Adrenal gland (tissue), 12 donors: Measurements from ENCODE around the gene EFCAB14. TPM values are rescaled to one million over a fixed set of nuclear protein-coding genes. Genes with fewer than 3 reads are reported as not detected.
"Not testable (repeated sequence)": the region's sequence is repeated elsewhere in the genome, so short reads cannot be mapped to it uniquely, and the experiment has no call there.

Experiments used
- DNase-seq, 7 donors: peaks; one replicate each; pipeline ENCODE4 v3.0.0-alpha.2; 2019 to 2020
- H3K27ac ChIP-seq, 5 donors: fragments of 200-600 bp; sonication (generic) in 4 of 5; 1 replicate in 3 of 5; 2 replicates in 2 of 5; pipeline versions ENCODE4 v1.5.1 to v1.8.0; 2016 to 2020; ENCODE audit warnings: mild to moderate bottlenecking in 1 of 5
- H3K27me3 ChIP-seq: fragments of 200-600 bp; 2 replicates; pipeline ENCODE4 v1.8.0; 2021
- H3K36me3 ChIP-seq, 2 donors: fragments of 200-600 bp; replicated peaks in 1 of 2; 1 replicate in 1 of 2; 2 replicates in 1 of 2; pipeline versions ENCODE4 v1.5.1 to v1.8.0; 2018 to 2022
- H3K4me1 ChIP-seq, 2 donors: fragments of 200-600 bp; replicated peaks in 1 of 2; 1 replicate in 1 of 2; 2 replicates in 1 of 2; pipeline versions ENCODE4 v1.5.1 to v1.8.0; 2018 to 2021
- H3K4me3 ChIP-seq, 4 donors: fragments of 200-600 bp; sonication (generic) in 3 of 4; one replicate each; pipeline ENCODE4 v1.5.1; 2016 to 2018
- H3K9me3 ChIP-seq, 3 donors: fragments of 200-600 bp; sonication (generic) in 1 of 3; replicated peaks in 1 of 3; 1 replicate in 2 of 3; 2 replicates in 1 of 3; pipeline versions ENCODE4 v1.5.1 to v1.8.0; 2016 to 2021
- POLR2A ChIP-seq, 2 donors: fragments of 450-650 bp; IDR thresholded peaks; one replicate each; pipeline ENCODE4 v1.6.1; 2017; ENCODE audit warnings: antibody characterized with exemption in 2 of 2, mild to moderate bottlenecking in 2 of 2, moderate library complexity in 1 of 2
- WGBS, 4 donors: extraction: QIAGEN DNeasy Blood & Tissue Kit in 2 of 4; methylation state at CpG; one replicate each; pipeline versions ENCODE4 v1.1.5 to v1.1.7; 2013 to 2017; 5-methylcytosine and 5-hydroxymethylcytosine counted together
- intact Hi-C, 2 donors: fragments of 100-400 bp; cut with DNase I; formaldehyde crosslinking; loops; one replicate each; pipeline versions ENCODE4 v1.14.1 to v1.15.0; 2022 to 2023
- polyA plus RNA-seq, 3 donors: library from polyadenylated mRNA; stranded (reverse); fragments of 200-250 nt in 2 of 3; fragments of 350-450 nt in 1 of 3; fragmentation: Illumina TruSeq in 1 of 3; extraction: RNeasy Lipid Tissue Mini Kit (QIAGEN cat#74804) in 1 of 3; gene quantifications; one replicate each; pipeline ENCODE4 v1.2.3, GENCODE V29; 2013 to 2014
- total RNA-seq, 9 donors: library from RNA; depleted of rRNA in 4 of 9; stranded (reverse); fragments of >200 nt in 4 of 9; fragments of 120-200 nt in 1 of 9; fragmentation: NEBNext Ultra II Directional in 1 of 9; extraction: Animal tissue kit (Norgen Biotek cat#: 25700) in 1 of 9; gene quantifications; one replicate each; pipeline versions ENCODE4 v1.1.0 to v1.2.4, GENCODE V29; 2013 to 2023
- TF ChIP-seq, protein P1 (sequence below), 6 experiments: fragments of 450-650 bp in 4 of 6; fragments of 200-600 bp in 2 of 6; sonication (generic) in 1 of 6; IDR thresholded peaks; 1 replicate in 5 of 6; 2 replicates in 1 of 6; pipeline versions ENCODE4 v1.5.1 to v1.8.0; 2016 to 2021; ENCODE audit warnings: antibody characterized with exemption in 6 of 6, mild to moderate bottlenecking in 2 of 6, moderate library complexity in 1 of 6
- donor health status: healthy with polysubstance abuse.
- donor health status: Bipolar disorder and iron deficiency.
- donor health status: DM: yes; HTN: yes; CAD: no.
- donor health status: DM: no; HTN: no; CAD: no.
- donor health status: DM: no; HTN: no; CAD: no.
- donor health status: DM: yes; HTN: yes; CAD: no.

The EFCAB14 gene
- total and polyA plus RNA-seq, 12 donors: 17.9 to 138 (median 77.3) TPM

DNA sequence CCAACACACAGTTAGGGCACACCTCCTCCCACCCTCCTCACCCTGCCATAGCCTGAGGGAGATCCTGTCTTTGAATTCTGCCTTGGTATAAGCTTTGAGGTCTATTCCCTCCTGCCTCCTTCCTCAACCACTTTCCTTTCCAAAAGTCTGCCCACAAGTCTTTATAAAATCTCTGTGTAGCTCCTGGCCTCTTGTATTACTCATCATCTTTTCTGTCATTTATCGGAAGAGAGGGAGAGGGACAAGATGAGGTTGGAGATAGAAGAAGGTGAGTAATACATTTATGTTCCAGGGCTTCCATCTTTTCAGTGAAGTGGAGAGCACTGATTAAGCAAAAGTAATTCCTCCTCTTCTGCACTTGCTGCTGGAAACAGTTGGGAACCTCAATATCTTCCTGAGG, 30.5 kb upstream of the EFCAB14 start:
- 35 to 55% (median 49%) methylated on average over 1 of the region's 1 CpG for WGBS, 4 donors
- Histone ChIP-seq H3K36me3 (no peaks in the 10 kb centered on the region), H3K4me1 (peaks cover 0 to 5% of the 10 kb centered on the region in 2 donors), H3K27me3 (no peaks in the 10 kb centered on the region), H3K4me3 (no peak overlapping the region), H3K27ac (no peak overlapping the region), H3K9me3 (no peaks in the 10 kb centered on the region)
- intact Hi-C loops: loop anchor here in 1 of 2 donors (5.0 kb wide), 1 partner anchor 243 kb away; no protein-coding TSS in a partner anchor
- no peak for DNase-seq
- TF ChIP-seq POLR2A (IDR thresholded peaks at IDR 0.05): no peak
- TF ChIP-seq, protein P1, sequence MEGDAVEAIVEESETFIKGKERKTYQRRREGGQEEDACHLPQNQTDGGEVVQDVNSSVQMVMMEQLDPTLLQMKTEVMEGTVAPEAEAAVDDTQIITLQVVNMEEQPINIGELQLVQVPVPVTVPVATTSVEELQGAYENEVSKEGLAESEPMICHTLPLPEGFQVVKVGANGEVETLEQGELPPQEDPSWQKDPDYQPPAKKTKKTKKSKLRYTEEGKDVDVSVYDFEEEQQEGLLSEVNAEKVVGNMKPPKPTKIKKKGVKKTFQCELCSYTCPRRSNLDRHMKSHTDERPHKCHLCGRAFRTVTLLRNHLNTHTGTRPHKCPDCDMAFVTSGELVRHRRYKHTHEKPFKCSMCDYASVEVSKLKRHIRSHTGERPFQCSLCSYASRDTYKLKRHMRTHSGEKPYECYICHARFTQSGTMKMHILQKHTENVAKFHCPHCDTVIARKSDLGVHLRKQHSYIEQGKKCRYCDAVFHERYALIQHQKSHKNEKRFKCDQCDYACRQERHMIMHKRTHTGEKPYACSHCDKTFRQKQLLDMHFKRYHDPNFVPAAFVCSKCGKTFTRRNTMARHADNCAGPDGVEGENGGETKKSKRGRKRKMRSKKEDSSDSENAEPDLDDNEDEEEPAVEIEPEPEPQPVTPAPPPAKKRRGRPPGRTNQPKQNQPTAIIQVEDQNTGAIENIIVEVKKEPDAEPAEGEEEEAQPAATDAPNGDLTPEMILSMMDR (IDR thresholded peaks at IDR 0.05): no peak

- peak; percentile 32 to 79 (median 47) for DNase-seq
- H3K4me1 ChIP-seq: peaks cover 0 to 5% of the 10 kb centered on the region in 2 donors
- H3K9me3 ChIP-seq: no peaks in the 10 kb centered on the region
- peaks cover 2% of the 10 kb centered on the region for H3K27me3 ChIP-seq
- no peaks in the 10 kb centered on the region for H3K36me3 ChIP-seq
- TF ChIP-seq, protein P1 (IDR thresholded peaks at IDR 0.05): peak; percentile 34 to 74 (median 64)
- no peak for TF ChIP-seq POLR2A (IDR thresholded peaks at IDR 0.05)
- intact Hi-C loops: loop anchor here in 1 of 2 donors (5.0 kb wide), 1 partner anchor 245 kb away; no protein-coding TSS in a partner anchor
- WGBS, 4 donors: 28 to 31% (median 30%) methylated on average over 5 of the region's 5 CpGs
- no peak overlapping the region for H3K27ac ChIP-seq
- H3K4me3 ChIP-seq: no peak overlapping the region
Observed at GRCh38 chr1:46747683-46748288, 28.9 kb upstream of the EFCAB14 start.

- no peak overlapping the region for H3K4me3 ChIP-seq
- intact Hi-C loops: no loop called here
- no peaks in the 10 kb centered on the region for H3K36me3 ChIP-seq
- no peak overlapping the region for H3K27ac ChIP-seq
- peaks cover 6% of the 10 kb centered on the region for H3K27me3 ChIP-seq
- no peaks in the 10 kb centered on the region for H3K9me3 ChIP-seq
- no peak for DNase-seq
- TF ChIP-seq POLR2A (IDR thresholded peaks at IDR 0.05): no peak
- TF ChIP-seq, protein P1 (IDR thresholded peaks at IDR 0.05): no peak
- WGBS, 4 donors: 49 to 63% (median 55%) methylated on average over 3 of the region's 3 CpGs
- H3K4me1 ChIP-seq: no peaks in the 10 kb centered on the region
Observed at GRCh38 chr1:46742069-46742468, 23.2 kb upstream of the EFCAB14 start.

GRCh38 chr1:46735708-46736324, 16.9 kb upstream of the EFCAB14 start:
- Histone ChIP-seq H3K36me3 (no peaks in the 10 kb centered on the region), H3K27me3 (no peaks in the 10 kb centered on the region), H3K27ac (no peak overlapping the region), H3K9me3 (no peaks in the 10 kb centered on the region), H3K4me3 (no peak overlapping the region), H3K4me1 (no peaks in the 10 kb centered on the region)
- peak in 5 of 7 donors; percentile 35 to 64 (median 48) for DNase-seq
- TF ChIP-seq POLR2A (IDR thresholded peaks at IDR 0.05): no peak
- TF ChIP-seq, protein P1 (IDR thresholded peaks at IDR 0.05): peak in 2 of 6 experiments; percentile 12 to 16
- WGBS, 4 donors: 0 to 5% (median 2%) methylated on average over 3 of the region's 3 CpGs
- intact Hi-C loops: no loop called here

- H3K4me3 ChIP-seq, H3K4me1 ChIP-seq, H3K27me3 ChIP-seq, DNase-seq, H3K36me3 ChIP-seq, H3K27ac ChIP-seq, H3K9me3 ChIP-seq: not testable (repeated sequence)
- intact Hi-C loops: loop anchor here in 1 of 2 donors (5.0 kb wide), 1 partner anchor 106 kb away; no protein-coding TSS in a partner anchor
- WGBS, 4 donors: 36 to 51% (median 43%) methylated on average over 4 to 6 of the region's 6 CpGs
Observed at GRCh38 chr1:46728327-46728873, 9.5 kb upstream of the EFCAB14 start.
